Erythroblast (primary cell): ENCODE measurements around the gene CPAMD8.

Source experiments
- GATA1 ChIP-seq: IDR thresholded peaks from 2 replicates; pipeline ENCODE4 v1.6.1; 2011; ENCODE audit warnings: low read depth, mild to moderate bottlenecking, control low read depth, low read length, moderate library complexity
- POLR2A ChIP-seq: IDR thresholded peaks from 2 replicates; pipeline ENCODE4 v1.6.1; 2011; ENCODE audit warnings: mild to moderate bottlenecking, low read length

GRCh38 chr19:16957855-16958254, 68.8 kb downstream of the CPAMD8 start:
- TF ChIP-seq POLR2A (no peak), GATA1 (no peak)
